Left ventricle myocardium inferior (tissue), 1 donor: ENCODE measurements around the gene TMEM179. TPM values are rescaled to one million over a fixed set of nuclear protein-coding genes. Genes with fewer than 3 reads are reported as not detected.

Experiments used
- DNase-seq: peaks from one replicate; pipeline ENCODE4 v3.0.0-alpha.2; 2020
- H3K27ac ChIP-seq: fragments of 200-600 bp; replicated peaks from 2 replicates; pipeline ENCODE4 v1.8.0; 2021
- H3K27me3 ChIP-seq: fragments of 200-600 bp; 2 replicates; pipeline ENCODE4 v1.8.0; 2021; ENCODE audit warnings: low read depth
- H3K36me3 ChIP-seq: fragments of 200-600 bp; 2 replicates; pipeline ENCODE4 v1.8.0; 2021
- H3K4me1 ChIP-seq: fragments of 200-600 bp; 2 replicates; pipeline ENCODE4 v1.8.0; 2021
- H3K4me3 ChIP-seq: fragments of 200-600 bp; 2 replicates; pipeline ENCODE4 v1.8.0; 2021; ENCODE audit warnings: mild to moderate bottlenecking, moderate library complexity
- H3K9me3 ChIP-seq: fragments of 200-600 bp; replicated peaks from 2 replicates; pipeline ENCODE4 v1.8.0; 2021
- intact Hi-C: fragments of 100-400 bp; cut with micrococcal nuclease; formaldehyde crosslinking; loops from one replicate; pipeline ENCODE4 v1.11.0; 2022
- total RNA-seq: library from RNA; stranded (reverse); fragmentation: NEBNext Ultra II Directional; extraction: Animal tissue kit (Norgen Biotek cat#: 25700); gene quantifications from one replicate; pipeline ENCODE4 v1.2.1, GENCODE V29; 2021
- TF ChIP-seq, protein P1 (sequence below): fragments of 200-600 bp; IDR thresholded peaks from 2 replicates; pipeline ENCODE4 v1.8.0; 2021; ENCODE audit warnings: antibody characterized with exemption, mild to moderate bottlenecking, borderline replicate concordance
- donor health status: DM: no; HTN: yes; CAD: no; lungs with severe emphysema.

The TMEM179 gene
- total RNA-seq, 1 donor from 2014 or later, result 0.49 TPM

DNA sequence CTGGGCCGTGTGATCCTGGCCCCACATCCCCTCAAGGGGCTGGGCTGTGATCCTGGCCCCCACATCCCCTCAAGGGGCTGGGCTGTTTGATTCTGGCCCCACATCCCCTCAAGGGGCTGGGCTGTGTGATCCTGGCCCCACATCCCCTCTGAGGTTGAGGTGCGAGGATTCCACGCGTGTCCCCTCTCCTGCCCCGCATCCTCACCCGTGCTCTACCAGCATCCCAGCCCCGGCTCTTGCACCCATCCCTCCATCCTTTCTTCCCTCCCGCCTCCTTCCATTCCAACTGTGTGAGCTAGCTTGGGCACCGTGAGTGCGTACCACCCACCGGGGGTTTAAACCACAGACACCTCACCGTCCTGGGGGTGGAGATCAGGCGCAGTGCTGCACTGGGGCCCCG lies 31.1 kb upstream of the TMEM179 start:
- Histone ChIP-seq H3K4me3 (no peak overlapping the region), H3K27me3 (peaks cover 85% of the 10 kb centered on the region), H3K27ac (no peak overlapping the region), H3K4me1 (peaks cover 7% of the 10 kb centered on the region), H3K36me3 (no peaks in the 10 kb centered on the region), H3K9me3 (no peaks in the 10 kb centered on the region)
- intact Hi-C loops, result no loop called here
- no peak for DNase-seq
- TF ChIP-seq, protein P1, sequence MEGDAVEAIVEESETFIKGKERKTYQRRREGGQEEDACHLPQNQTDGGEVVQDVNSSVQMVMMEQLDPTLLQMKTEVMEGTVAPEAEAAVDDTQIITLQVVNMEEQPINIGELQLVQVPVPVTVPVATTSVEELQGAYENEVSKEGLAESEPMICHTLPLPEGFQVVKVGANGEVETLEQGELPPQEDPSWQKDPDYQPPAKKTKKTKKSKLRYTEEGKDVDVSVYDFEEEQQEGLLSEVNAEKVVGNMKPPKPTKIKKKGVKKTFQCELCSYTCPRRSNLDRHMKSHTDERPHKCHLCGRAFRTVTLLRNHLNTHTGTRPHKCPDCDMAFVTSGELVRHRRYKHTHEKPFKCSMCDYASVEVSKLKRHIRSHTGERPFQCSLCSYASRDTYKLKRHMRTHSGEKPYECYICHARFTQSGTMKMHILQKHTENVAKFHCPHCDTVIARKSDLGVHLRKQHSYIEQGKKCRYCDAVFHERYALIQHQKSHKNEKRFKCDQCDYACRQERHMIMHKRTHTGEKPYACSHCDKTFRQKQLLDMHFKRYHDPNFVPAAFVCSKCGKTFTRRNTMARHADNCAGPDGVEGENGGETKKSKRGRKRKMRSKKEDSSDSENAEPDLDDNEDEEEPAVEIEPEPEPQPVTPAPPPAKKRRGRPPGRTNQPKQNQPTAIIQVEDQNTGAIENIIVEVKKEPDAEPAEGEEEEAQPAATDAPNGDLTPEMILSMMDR, result no peak

DNA sequence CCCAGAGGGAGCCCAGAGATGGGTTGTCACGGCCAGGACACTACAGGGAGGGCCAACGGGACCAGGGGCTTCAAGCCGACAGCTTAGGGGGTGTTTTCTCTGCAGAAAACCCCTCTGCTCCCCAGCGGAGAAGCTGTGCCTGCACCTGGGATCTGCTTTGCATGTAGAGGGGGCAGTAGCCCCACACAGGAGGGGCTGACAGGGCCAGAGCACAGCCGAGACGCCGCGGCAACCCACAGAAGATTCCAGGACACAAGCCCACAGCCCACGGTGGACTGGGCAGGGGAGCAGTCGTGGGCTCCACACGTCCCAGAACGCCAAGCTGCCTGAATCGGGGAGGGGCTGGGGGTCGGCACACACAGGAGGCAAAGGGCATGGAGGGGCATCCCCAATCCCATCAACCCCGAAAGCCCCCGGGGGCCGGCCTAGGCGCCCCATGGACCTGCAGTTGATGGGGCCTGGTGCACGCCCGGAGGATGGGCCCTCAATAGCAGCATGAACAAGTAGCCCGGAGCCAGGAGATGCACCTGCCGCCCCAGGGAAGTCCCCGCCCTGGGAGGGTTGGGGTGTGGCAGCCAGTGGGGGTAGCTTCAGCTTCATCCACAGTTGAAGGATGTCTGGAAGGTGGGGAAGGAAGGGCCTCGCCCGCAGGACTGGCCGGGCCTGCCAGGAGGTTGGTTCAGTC lies 30.5 kb upstream of the TMEM179 start:
- TF ChIP-seq, protein P1, result no peak
- Histone ChIP-seq H3K27ac (no peak overlapping the region), H3K36me3 (no peaks in the 10 kb centered on the region), H3K9me3 (no peaks in the 10 kb centered on the region), H3K4me1 (peaks cover 3% of the 10 kb centered on the region), H3K4me3 (no peak overlapping the region), H3K27me3 (peaks cover 81% of the 10 kb centered on the region)
- no peak for DNase-seq
- intact Hi-C loops, result no loop called here

DNA sequence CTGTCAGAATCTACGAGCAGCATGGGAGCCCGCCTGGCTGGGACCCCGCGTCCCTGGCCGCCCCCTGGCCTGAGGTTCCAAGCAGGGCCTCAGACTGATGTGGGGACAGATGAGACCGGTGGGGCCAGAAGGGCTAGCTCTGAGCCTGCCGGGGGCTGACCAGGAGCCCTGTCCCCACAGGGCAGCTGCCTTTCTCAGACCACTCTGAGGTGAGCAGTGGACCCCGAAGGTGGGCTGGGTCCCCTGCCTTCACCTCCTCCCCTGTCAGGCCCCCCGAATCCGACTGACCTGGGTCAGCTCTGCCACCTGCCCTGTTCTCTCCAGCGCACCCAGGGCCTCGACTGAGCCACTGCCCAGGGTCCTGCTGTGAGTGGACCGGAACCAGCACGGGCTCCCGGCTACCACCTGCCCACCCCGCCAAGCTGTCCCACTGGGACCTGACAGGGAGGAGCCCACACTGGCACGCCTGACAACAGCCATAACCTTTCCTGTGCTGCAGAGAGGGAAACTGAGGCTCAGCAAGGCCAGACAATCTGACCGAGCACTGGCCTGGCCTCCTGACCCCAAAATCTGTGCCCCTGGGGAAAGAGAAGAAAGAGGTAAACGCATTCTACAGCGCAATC lies 29.7 kb upstream of the TMEM179 start:
- no peaks in the 10 kb centered on the region for H3K36me3 ChIP-seq
- H3K4me1 ChIP-seq, result no peaks in the 10 kb centered on the region
- TF ChIP-seq, protein P1, result no peak
- intact Hi-C loops, result no loop called here
- H3K4me3 ChIP-seq, result no peak overlapping the region
- H3K9me3 ChIP-seq, result peaks cover 7% of the 10 kb centered on the region
- peaks cover 73% of the 10 kb centered on the region for H3K27me3 ChIP-seq
- H3K27ac ChIP-seq, result no peak overlapping the region
- no peak for DNase-seq

DNA sequence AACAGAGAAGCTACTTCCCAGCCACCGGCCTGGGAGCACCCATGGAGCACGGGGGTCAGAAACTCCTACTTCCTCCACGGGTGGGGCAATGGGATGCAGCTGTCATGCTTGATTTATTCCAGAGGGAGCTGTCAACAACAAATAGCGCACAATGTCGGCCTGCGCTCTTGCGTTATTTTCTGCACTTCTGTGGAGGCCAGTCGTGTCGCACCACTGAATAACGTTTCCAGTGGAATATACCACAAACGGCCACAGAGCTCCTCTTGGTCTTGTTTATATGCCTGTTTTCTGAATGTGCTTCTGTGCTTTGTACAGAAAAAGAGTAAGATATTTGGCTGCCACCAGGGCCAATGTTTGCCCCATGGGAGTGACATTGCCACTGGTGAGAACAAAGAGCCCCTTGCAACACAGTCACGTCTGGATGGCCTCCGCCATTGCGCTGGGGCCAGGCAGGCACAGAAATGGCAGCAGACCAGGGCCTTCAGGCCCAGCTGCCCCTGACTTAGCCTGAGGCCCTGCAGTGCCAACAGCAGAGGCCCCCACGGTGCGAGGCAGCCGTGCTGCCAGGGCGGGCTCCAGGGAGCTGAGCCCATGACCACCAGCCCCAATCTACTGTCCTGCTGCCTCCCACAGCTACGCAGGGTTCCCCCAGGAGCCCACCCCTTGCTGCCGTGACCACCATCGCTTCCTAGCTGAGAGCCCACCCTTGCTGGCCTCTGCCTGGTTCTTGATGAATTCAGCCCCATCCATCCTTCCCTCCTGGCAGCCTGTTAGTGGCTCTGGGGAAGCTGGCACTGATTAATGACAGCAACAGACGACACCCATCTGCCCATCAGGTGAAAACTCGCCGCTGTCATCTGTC lies 28.9 kb upstream of the TMEM179 start:
- TF ChIP-seq, protein P1, result no peak
- Histone ChIP-seq H3K9me3 (peaks cover 14% of the 10 kb centered on the region), H3K27me3 (peaks cover 66% of the 10 kb centered on the region), H3K27ac (no peak overlapping the region), H3K4me3 (no peak overlapping the region), H3K4me1 (no peaks in the 10 kb centered on the region), H3K36me3 (no peaks in the 10 kb centered on the region)
- intact Hi-C loops, result no loop called here
- DNase-seq, result no peak

DNA sequence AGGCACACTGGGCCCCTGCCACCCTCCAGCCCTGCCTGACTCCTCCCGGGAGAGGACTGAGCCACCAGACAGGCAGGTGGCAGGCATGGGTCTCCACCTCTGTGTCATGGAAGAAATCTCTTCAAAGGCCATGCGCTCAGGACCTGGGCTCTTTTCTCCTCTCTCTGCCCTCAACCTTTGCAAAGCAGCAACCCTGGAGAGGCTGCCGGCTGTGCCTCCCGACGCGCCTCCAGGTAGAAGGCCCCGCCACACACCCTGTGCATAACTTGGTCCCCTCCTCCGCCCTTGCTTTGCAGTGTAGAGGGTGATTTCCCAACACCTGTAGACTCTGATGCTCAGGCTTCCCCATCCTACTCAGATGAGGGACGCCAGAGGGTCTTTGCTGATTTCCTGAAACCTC lies 28.2 kb upstream of the TMEM179 start:
- TF ChIP-seq, protein P1, result no peak
- intact Hi-C loops, result no loop called here
- no peak overlapping the region for H3K4me3 ChIP-seq

More for the DNA sequence above, 28.2 kb upstream of the TMEM179 start:
- H3K9me3 ChIP-seq, result peaks cover 16% of the 10 kb centered on the region
- peaks cover 62% of the 10 kb centered on the region for H3K27me3 ChIP-seq
- no peak overlapping the region for H3K27ac ChIP-seq
- DNase-seq, result no peak
- no peaks in the 10 kb centered on the region for H3K36me3 ChIP-seq
- H3K4me1 ChIP-seq, result no peaks in the 10 kb centered on the region
